ENCODE data around the gene GARIN1A. TPM values are rescaled to one million over a fixed set of nuclear protein-coding genes. Genes with fewer than 3 reads are reported as not detected.
"Not testable (repeated sequence)": the region's sequence is repeated elsewhere in the genome, so short reads cannot be mapped to it uniquely, and the experiment has no call there.

GARIN1A gene
- total RNA-seq, 1 donor from 2014 or later: 2.1 TPM

DNA sequence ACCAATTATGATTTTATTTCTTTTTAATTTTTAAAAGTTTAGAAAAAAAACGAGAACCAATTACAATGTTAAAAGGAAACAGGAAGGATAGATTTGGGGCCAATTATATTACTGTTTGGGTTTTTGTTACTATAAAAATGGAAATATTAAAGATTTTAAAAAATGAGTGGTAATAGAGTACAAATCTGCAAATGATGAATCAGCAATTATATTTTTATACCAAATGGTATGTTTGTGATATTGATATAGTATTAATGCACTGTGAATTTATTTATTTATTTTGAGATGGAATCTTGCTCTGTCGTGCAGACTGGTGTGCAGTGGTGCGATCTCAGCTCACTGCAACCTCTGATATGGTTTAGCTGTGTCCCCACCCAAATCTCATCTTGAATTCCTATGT is 11.5 kb upstream of the GARIN1A start:
- H3K27ac ChIP-seq: no peak overlapping the region
- no peaks in the 10 kb centered on the region for H3K9me3 ChIP-seq
- no peak for ATAC-seq
- no peaks in the 10 kb centered on the region for H3K4me1 ChIP-seq
- no peak for DNase-seq
- TF ChIP-seq CTCF (IDR thresholded peaks at IDR 0.05): no peak
- intact Hi-C loops (cut with DNase I): no loop called here
- no peaks in the 10 kb centered on the region for H3K27me3 ChIP-seq
- H3K4me3 ChIP-seq: no peak overlapping the region
- no peaks in the 10 kb centered on the region for H3K36me3 ChIP-seq

DNA sequence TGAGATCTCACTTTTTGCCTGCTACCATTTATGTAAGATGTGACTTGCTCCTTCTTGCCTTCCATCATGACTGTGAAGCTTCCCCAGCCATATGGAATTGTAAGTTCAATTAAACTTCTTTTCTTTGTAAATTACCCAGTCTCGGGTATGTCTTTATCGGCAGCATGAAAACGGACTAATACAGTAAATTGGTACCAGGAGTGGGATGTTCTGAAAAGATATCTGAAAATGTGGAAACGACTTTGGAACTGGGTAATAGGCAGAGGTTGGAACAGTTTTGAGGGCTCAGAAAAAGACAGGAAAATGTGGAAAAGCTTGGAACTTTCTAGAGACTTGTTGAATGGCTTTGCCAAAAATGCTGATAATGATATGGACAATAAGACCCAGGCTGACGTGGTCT is 10.6 kb upstream of the GARIN1A start:
- ATAC-seq (no peak), DNase-seq (no peak)
- H3K27ac ChIP-seq: no peak overlapping the region
- TF ChIP-seq CTCF (IDR thresholded peaks at IDR 0.05): no peak
- H3K36me3 ChIP-seq: no peaks in the 10 kb centered on the region
- H3K4me3 ChIP-seq: no peak overlapping the region
- intact Hi-C loops (cut with DNase I): no loop called here
- H3K4me1 ChIP-seq: no peaks in the 10 kb centered on the region
- H3K9me3 ChIP-seq: no peaks in the 10 kb centered on the region
- H3K27me3 ChIP-seq: no peaks in the 10 kb centered on the region

- no peak for ATAC-seq
- intact Hi-C loops (cut with DNase I): no loop called here
- Histone ChIP-seq H3K4me3 (no peak overlapping the region), H3K27me3 (no peaks in the 10 kb centered on the region), H3K27ac (no peak overlapping the region), H3K4me1 (no peaks in the 10 kb centered on the region), H3K9me3 (no peaks in the 10 kb centered on the region), H3K36me3 (no peaks in the 10 kb centered on the region)
- TF ChIP-seq CTCF (IDR thresholded peaks at IDR 0.05): no peak
- no peak for DNase-seq
Measured at GRCh38 chr7:128662091-128662490, 10.0 kb upstream of the GARIN1A start.

DNA sequence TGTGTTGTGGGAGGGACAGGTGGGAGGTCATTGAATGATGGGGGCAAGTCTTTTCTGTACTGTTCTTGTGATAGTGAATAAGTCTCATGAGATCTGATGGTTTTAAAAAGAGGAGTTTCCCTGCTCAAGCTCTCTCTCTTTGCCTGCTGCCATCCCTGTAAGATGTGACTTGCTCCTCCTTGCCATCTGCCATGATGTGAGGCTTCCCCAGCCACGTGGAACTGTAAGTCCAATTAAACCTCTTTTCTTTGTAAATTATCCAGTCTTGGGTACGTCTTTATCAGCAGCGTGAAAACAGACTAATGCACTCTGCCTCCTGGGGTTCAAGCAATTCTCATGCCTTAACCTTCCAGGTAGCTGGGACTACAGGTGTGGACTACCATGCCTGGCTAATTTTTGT is 8.9 kb upstream of the GARIN1A start:
- H3K27me3 ChIP-seq; H3K4me1 ChIP-seq; H3K9me3 ChIP-seq; intact Hi-C loops (cut with DNase I); H3K4me3 ChIP-seq; ATAC-seq; H3K27ac ChIP-seq; H3K36me3 ChIP-seq; DNase-seq: not testable (repeated sequence)

- DNase-seq (no peak), ATAC-seq (no peak)
- Histone ChIP-seq H3K27me3 (no peaks in the 10 kb centered on the region), H3K4me1 (no peaks in the 10 kb centered on the region), H3K27ac (no peak overlapping the region), H3K36me3 (no peaks in the 10 kb centered on the region), H3K4me3 (no peak overlapping the region), H3K9me3 (no peaks in the 10 kb centered on the region)
- intact Hi-C loops (cut with DNase I): no loop called here
- TF ChIP-seq CTCF (IDR thresholded peaks at IDR 0.05): no peak
Measured at GRCh38 chr7:128665057-128665456, 7.0 kb upstream of the GARIN1A start.

DNA sequence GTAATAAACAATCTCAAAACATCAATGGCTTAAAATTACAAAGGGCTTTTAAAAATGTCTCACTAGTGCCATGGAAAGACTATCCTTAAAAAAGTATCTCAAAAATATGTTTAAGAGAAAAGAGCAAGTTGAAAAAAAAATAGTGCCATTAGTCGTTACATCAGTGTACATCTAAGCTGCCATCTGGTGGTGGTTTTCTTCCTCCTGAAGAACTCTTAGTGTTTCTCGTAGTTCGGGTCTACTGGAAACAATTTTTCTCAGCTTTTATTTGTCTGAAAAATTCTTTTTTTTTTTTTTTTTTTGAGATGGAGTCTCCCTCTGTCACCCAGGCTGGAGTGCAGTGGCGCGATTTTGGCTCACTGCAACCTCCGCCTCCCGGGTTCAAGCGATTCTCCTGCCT is 5.9 kb upstream of the GARIN1A start:
- intact Hi-C loops (cut with DNase I): no loop called here
- ATAC-seq: no peak
- no peak overlapping the region for H3K27ac ChIP-seq
- no peak overlapping the region for H3K4me3 ChIP-seq
- no peaks in the 10 kb centered on the region for H3K27me3 ChIP-seq
- no peaks in the 10 kb centered on the region for H3K36me3 ChIP-seq
- no peaks in the 10 kb centered on the region for H3K9me3 ChIP-seq
- DNase-seq: no peak
- peak; percentile 8 for TF ChIP-seq CTCF (IDR thresholded peaks at IDR 0.05)
- H3K4me1 ChIP-seq: no peaks in the 10 kb centered on the region

Measured in upper lobe of right lung (tissue), 1 donor.